MM.1S (cell line): Measurements from ENCODE around the gene SERPINA4.

Experiments used
- EZH2 ChIP-seq: fragments of 300-600 bp; sonication (generic); optimal IDR thresholded peaks from 2 replicates; pipeline ENCODE3; 2017; ENCODE audit warnings: low read depth, mild to moderate bottlenecking, antibody characterized with exemption, low read length, mixed read lengths
- TF ChIP-seq, protein P1 (sequence below): fragments of 300-600 bp; sonication (generic); IDR thresholded peaks from 2 replicates; pipeline ENCODE4 v1.5.1; 2016; ENCODE audit warnings: antibody characterized with exemption, low read length, mixed read lengths

DNA sequence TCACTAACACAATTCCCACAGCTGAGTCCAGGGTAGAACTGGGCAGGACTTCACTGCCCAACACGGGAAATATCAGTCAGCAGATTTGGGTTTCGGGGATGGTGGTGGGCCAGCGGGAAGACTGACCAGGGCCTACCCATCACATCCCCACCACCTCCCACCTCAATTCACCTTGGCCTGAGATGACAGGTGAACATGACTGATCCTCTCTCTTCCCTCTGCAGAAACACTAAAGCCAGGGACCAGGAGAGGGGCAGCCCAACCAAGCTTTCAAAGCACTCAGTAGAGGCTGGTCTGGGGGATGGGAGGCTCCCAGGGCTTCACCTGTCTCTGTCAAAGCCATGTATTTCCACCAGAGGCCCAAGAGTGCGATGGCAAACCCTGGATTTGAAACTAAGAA lies 22.3 kb downstream of the SERPINA4 start:
- TF ChIP-seq, protein P1, sequence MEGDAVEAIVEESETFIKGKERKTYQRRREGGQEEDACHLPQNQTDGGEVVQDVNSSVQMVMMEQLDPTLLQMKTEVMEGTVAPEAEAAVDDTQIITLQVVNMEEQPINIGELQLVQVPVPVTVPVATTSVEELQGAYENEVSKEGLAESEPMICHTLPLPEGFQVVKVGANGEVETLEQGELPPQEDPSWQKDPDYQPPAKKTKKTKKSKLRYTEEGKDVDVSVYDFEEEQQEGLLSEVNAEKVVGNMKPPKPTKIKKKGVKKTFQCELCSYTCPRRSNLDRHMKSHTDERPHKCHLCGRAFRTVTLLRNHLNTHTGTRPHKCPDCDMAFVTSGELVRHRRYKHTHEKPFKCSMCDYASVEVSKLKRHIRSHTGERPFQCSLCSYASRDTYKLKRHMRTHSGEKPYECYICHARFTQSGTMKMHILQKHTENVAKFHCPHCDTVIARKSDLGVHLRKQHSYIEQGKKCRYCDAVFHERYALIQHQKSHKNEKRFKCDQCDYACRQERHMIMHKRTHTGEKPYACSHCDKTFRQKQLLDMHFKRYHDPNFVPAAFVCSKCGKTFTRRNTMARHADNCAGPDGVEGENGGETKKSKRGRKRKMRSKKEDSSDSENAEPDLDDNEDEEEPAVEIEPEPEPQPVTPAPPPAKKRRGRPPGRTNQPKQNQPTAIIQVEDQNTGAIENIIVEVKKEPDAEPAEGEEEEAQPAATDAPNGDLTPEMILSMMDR: no peak
- no peak for TF ChIP-seq EZH2
